ENCODE measurements around the gene ADARB1.

ADARB1 gene

DNA sequence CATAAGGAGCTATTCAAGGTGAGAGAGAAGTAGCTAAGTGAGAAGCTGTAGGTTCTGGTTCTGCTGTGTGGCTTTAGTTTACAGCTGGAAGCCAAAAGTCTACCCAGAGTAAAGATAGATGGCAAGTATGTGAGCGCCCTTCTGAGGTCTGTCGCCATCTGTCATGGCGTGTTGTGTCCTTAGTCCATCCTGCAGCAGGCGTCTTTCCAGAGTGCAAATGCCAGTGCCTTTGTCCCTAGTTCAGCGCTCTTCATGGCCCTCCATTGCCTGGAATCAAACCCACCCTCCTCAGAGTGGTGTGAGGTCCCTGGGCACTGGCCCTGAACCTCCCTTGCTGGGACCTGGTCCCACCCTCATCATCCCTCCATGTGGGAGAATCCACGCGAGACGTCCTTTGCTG lies 96.6 kb downstream of the ADARB1 start:
- Mint-ChIP-seq H3K4me1 (peaks cover 2% of the 10 kb centered on the region), H3K4me3 (no peak overlapping the region), H3K27ac (no peak overlapping the region), H3K9me3 (no peaks in the 10 kb centered on the region), H3K27me3 (peaks cover 1% of the 10 kb centered on the region), H3K36me3 (peaks cover 7% of the 10 kb centered on the region)
- DNase-seq (ENCODE audit: low spot score in 2 of 2) (no peak), ATAC-seq (ENCODE audit: low read depth) (no peak)

DNA sequence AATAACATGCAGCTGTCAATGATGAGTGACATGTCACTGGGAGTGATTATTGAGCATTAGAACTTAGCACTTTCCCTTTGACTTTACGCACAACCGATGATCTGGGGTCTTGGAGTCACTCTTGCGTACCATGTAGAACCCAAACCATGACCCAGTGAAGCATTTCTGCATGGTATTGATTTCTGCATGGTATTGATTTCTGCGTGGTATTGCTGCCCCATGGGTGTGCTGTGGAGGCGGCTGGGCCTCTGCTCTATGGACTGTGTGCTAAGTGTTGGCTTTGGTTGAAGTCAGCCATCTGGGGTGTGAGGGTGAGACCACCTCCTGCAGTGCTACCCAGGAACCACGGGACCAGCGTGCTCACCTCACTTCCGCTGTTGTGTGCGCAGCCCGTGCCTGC lies 98.0 kb downstream of the ADARB1 start:
- H3K27me3 Mint-ChIP-seq: peaks cover 1% of the 10 kb centered on the region
- no peaks in the 10 kb centered on the region for H3K9me3 Mint-ChIP-seq
- DNase-seq (ENCODE audit: low spot score in 2 of 2) (no peak), ATAC-seq (ENCODE audit: low read depth) (no peak)
- H3K4me1 Mint-ChIP-seq: peaks cover 2% of the 10 kb centered on the region
- no peak overlapping the region for H3K4me3 Mint-ChIP-seq
- peaks cover 15% of the 10 kb centered on the region for H3K36me3 Mint-ChIP-seq
- H3K27ac Mint-ChIP-seq: no peak overlapping the region

DNA sequence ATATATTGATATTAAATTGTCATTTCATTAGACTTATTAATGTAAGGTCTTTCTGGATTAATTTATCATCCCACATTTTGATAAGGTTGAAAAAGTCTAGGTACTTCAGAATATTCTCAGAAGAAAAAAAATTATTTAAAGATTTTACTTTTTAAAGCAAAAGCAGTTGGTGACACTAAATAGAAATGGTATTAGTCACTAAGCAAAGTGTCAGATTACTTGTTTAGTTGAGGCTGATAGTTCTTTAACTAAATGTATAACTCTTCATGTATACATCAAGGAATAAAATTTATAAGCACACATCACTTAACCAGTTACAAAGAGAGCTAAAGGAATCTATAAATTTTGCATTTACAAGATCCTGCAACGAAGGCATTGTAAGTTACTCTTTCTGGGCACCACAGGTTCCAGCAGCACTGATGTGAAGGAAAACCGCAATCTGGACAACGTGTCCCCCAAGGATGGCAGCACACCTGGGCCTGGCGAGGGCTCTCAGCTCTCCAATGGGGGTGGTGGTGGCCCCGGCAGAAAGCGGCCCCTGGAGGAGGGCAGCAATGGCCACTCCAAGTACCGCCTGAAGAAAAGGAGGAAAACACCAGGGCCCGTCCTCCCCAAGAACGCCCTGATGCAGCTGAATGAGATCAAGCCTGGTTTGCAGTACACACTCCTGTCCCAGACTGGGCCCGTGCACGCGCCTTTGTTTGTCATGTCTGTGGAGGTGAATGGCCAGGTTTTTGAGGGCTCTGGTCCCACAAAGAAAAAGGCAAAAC lies 101.1 kb downstream of the ADARB1 start:
- Mint-ChIP-seq H3K9me3 (no peaks in the 10 kb centered on the region), H3K4me1 (no peaks in the 10 kb centered on the region), H3K4me3 (no peak overlapping the region), H3K27me3 (no peaks in the 10 kb centered on the region), H3K36me3 (peaks cover 18% of the 10 kb centered on the region), H3K27ac (no peak overlapping the region)
- no peak for ATAC-seq (ENCODE audit: low read depth)
- no peak for DNase-seq (ENCODE audit: low spot score in 2 of 2)

DNA sequence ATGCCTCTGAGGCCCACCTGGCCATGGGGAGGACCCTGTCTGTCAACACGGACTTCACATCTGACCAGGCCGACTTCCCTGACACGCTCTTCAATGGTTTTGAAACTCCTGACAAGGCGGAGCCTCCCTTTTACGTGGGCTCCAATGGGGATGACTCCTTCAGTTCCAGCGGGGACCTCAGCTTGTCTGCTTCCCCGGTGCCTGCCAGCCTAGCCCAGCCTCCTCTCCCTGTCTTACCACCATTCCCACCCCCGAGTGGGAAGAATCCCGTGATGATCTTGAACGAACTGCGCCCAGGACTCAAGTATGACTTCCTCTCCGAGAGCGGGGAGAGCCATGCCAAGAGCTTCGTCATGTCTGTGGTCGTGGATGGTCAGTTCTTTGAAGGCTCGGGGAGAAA lies 101.8 kb downstream of the ADARB1 start:
- Mint-ChIP-seq H3K4me1 (no peaks in the 10 kb centered on the region), H3K36me3 (peaks cover 17% of the 10 kb centered on the region), H3K27me3 (no peaks in the 10 kb centered on the region), H3K4me3 (no peak overlapping the region), H3K9me3 (no peaks in the 10 kb centered on the region), H3K27ac (no peak overlapping the region)
- no peak for DNase-seq (ENCODE audit: low spot score in 2 of 2)
- ATAC-seq (ENCODE audit: low read depth): no peak

DNA sequence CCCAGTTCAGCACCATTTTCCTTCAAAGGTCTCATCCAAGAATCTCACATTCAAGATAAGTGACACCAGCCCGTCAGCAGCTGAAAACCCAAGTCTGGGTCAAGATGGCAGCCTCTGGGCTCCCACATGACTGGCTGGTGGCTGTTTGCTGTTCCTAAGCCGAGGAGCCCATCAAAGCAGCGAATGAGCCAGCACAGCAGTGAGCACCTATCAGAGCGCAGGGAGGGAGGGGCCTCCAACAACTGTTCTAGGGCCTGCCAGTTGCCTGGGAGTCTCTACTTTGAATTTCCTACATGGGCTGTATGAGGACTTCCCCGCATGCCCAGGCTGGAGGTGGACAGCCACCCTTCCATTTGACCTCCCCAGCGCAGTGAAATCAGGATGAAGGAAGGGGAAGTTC lies 102.7 kb downstream of the ADARB1 start:
- Mint-ChIP-seq H3K27ac (no peak overlapping the region), H3K9me3 (no peaks in the 10 kb centered on the region), H3K4me1 (no peaks in the 10 kb centered on the region), H3K27me3 (no peaks in the 10 kb centered on the region), H3K4me3 (no peak overlapping the region), H3K36me3 (peaks cover 21% of the 10 kb centered on the region)
- no peak for DNase-seq (ENCODE audit: low spot score in 2 of 2)
- ATAC-seq (ENCODE audit: low read depth): no peak

DNA sequence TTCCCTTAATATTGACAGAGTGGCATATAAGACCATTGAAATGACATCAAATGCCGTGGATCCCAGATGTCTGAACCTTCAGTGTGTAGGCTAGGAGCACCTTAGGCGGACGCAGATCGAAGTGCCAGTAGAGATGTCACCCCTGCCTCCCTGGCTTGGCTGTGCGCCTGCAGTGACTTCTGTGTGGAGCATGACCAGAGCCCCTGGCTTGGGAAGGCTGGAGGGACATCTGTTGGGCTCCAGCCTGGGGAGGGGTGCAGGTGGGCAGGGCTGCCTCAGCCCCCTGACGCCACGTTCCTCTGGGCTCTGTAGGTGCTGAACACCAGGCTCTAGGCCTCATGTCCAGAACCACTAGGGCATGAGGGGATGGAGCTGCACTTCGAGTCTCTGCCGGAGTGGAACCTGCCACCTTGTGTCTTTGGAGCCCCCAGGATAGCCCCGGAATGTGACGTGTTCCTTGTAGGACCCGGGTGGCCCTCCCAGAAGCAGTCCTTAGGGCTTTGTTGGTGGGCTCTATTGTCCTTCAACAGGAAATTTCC lies 103.8 kb downstream of the ADARB1 start:
- ATAC-seq (ENCODE audit: low read depth) (no peak), DNase-seq (ENCODE audit: low spot score in 2 of 2) (no peak)
- Mint-ChIP-seq H3K9me3 (no peaks in the 10 kb centered on the region), H3K27ac (no peak overlapping the region), H3K4me3 (no peak overlapping the region), H3K36me3 (peaks cover 17% of the 10 kb centered on the region), H3K4me1 (no peaks in the 10 kb centered on the region), H3K27me3 (no peaks in the 10 kb centered on the region)

GRCh38 chr21:45178971-45179370 lies 104.6 kb downstream of the ADARB1 start:
- no peak overlapping the region for H3K27ac Mint-ChIP-seq
- no peaks in the 10 kb centered on the region for H3K4me1 Mint-ChIP-seq

DNA sequence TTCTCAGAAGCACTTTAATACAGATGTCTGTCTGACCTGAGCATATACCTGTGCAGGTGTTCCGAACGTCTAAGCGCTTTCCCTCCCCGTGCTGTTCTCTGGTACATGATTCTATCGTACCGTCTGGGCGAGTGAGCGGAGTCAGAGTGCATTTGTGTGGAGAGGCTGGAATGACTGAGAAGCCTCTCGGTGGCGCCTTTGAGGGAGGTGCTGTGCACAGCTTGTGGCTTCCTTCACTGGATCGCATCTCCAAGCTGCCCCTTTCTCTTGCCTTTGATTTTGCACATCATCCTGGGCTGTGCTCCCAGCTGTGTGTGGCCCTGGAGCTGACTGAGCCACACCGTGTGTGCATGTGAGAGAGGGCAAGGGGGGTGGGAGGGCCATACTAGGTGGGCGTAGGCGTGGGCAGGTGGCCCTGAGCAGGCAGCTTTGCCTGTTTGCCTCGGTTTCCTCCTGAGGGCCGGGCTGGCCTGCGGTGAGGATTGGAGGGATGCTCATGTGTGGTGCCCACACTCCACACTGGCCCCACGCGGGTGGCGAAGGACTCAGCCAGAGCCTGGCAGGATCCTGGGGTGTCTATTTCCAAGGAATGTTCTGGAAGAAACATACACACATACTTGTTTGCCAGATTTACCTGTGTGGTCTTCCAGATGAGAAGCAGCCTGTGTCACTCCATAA lies 105.3 kb downstream of the ADARB1 start:
- Mint-ChIP-seq H3K27ac (no peak overlapping the region), H3K4me1 (no peaks in the 10 kb centered on the region), H3K36me3 (peaks cover 20% of the 10 kb centered on the region), H3K27me3 (no peaks in the 10 kb centered on the region), H3K4me3 (no peak overlapping the region), H3K9me3 (no peaks in the 10 kb centered on the region)
- no peak for ATAC-seq (ENCODE audit: low read depth)
- DNase-seq (ENCODE audit: low spot score in 2 of 2): no peak

More at GRCh38 chr21:45178971-45179370, 104.6 kb downstream of the ADARB1 start:
- peaks cover 20% of the 10 kb centered on the region for H3K36me3 Mint-ChIP-seq
- no peak for DNase-seq (ENCODE audit: low spot score in 2 of 2)
- no peaks in the 10 kb centered on the region for H3K9me3 Mint-ChIP-seq
- H3K4me3 Mint-ChIP-seq: no peak overlapping the region
- no peak for ATAC-seq (ENCODE audit: low read depth)
- H3K27me3 Mint-ChIP-seq: no peaks in the 10 kb centered on the region

DNA sequence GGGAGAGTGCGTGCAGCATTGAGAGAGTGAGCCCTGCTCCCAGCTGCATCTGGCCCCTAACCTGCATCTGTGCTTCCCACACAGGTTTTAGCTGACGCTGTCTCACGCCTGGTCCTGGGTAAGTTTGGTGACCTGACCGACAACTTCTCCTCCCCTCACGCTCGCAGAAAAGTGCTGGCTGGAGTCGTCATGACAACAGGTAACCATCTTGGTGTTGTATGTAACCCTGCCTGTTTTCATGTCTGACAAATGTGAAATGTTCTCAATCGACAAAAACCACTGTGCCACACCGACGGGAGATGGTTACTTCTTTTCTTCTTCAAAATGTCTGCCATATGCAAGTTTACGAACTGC lies 105.8 kb downstream of the ADARB1 start:
- Mint-ChIP-seq H3K4me1 (no peaks in the 10 kb centered on the region), H3K27ac (no peak overlapping the region), H3K9me3 (no peaks in the 10 kb centered on the region), H3K4me3 (no peak overlapping the region), H3K36me3 (peaks cover 25% of the 10 kb centered on the region), H3K27me3 (no peaks in the 10 kb centered on the region)
- DNase-seq (ENCODE audit: low spot score in 2 of 2) (no peak), ATAC-seq (ENCODE audit: low read depth) (no peak)

- no peak overlapping the region for H3K27ac Mint-ChIP-seq
These were observed 108.6 kb downstream of the ADARB1 start for GRCh38 chr21:45182958-45183357.

GRCh38 chr21:45183852-45184251 lies 109.5 kb downstream of the ADARB1 start:
- H3K9me3 Mint-ChIP-seq: peaks cover 10% of the 10 kb centered on the region
- peaks cover 43% of the 10 kb centered on the region for H3K36me3 Mint-ChIP-seq
- no peak overlapping the region for H3K27ac Mint-ChIP-seq
- H3K4me3 Mint-ChIP-seq: no peak overlapping the region
- no peaks in the 10 kb centered on the region for H3K4me1 Mint-ChIP-seq
- ATAC-seq (ENCODE audit: low read depth) (no peak), DNase-seq (ENCODE audit: low spot score in 2 of 2) (no peak)
- H3K27me3 Mint-ChIP-seq: no peaks in the 10 kb centered on the region

More at GRCh38 chr21:45182958-45183357, 108.6 kb downstream of the ADARB1 start:
- ATAC-seq (ENCODE audit: low read depth) (no peak), DNase-seq (ENCODE audit: low spot score in 2 of 2) (no peak)
- no peaks in the 10 kb centered on the region for H3K4me1 Mint-ChIP-seq
- H3K27me3 Mint-ChIP-seq: no peaks in the 10 kb centered on the region
- peaks cover 40% of the 10 kb centered on the region for H3K36me3 Mint-ChIP-seq
- H3K9me3 Mint-ChIP-seq: peaks cover 10% of the 10 kb centered on the region
- H3K4me3 Mint-ChIP-seq: no peak overlapping the region

DNA sequence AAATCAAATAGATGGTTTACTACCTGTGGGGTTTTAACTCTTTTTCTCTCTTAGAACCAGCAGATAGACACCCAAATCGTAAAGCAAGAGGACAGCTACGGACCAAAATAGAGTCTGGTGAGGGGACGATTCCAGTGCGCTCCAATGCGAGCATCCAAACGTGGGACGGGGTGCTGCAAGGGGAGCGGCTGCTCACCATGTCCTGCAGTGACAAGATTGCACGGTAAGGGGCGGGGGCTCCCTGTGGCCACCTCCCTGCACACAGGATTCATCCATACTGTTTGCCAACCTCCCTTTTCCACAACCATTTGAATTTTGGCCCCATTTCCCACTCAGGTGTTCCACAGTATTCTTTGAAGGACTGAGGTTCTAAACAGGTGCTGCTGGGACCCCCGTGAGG lies 110.5 kb downstream of the ADARB1 start:
- no peaks in the 10 kb centered on the region for H3K27me3 Mint-ChIP-seq
- H3K27ac Mint-ChIP-seq: no peak overlapping the region
- H3K4me3 Mint-ChIP-seq: no peak overlapping the region
- DNase-seq (ENCODE audit: low spot score in 2 of 2) (no peak), ATAC-seq (ENCODE audit: low read depth) (no peak)
- peaks cover 52% of the 10 kb centered on the region for H3K36me3 Mint-ChIP-seq
- peaks cover 13% of the 10 kb centered on the region for H3K9me3 Mint-ChIP-seq
- H3K4me1 Mint-ChIP-seq: no peaks in the 10 kb centered on the region

DNA sequence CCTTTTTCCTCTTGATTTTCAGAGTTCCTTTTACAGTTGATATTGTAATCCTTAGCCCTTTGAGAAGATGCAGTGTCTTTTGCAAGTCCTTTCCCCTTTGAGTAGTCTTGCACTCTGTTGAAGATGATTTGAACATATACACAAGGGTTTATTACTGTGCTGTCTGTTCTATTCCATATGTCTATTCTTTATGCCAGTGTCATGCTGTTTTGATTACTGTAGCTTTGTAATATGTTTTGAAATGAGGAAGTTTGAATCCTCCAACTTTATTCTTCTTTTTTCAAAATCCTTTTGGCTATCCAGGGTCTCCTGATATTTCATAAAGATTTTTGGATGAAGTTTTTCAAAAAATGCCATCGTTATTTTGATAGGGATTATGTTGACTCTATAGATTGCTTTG lies 112.3 kb downstream of the ADARB1 start:
- ATAC-seq (ENCODE audit: low read depth): no peak
- H3K27me3 Mint-ChIP-seq: no peaks in the 10 kb centered on the region
- H3K4me1 Mint-ChIP-seq: no peaks in the 10 kb centered on the region
- peaks cover 58% of the 10 kb centered on the region for H3K36me3 Mint-ChIP-seq
- H3K4me3 Mint-ChIP-seq: no peak overlapping the region
- H3K27ac Mint-ChIP-seq: no peak overlapping the region
- DNase-seq (ENCODE audit: low spot score in 2 of 2): no peak
- H3K9me3 Mint-ChIP-seq: peaks cover 21% of the 10 kb centered on the region

DNA sequence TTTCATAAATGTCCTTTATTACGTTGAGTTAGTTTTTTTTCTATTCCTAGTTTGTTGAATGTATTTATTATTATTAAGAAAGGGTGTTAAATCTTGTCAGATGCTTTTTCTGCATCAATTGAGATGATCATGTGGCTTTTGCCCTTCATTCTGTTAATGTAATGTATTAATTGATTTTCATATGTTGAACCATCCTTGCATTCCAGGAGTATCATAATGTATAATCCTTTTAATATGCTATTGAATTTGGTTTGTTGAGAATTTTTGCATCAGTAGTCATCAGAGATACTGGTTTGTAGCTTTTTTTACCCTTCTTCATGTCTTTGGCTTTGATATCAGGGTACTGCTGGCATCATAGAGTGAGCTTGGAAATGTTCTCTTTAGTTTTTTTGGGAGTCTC lies 113.3 kb downstream of the ADARB1 start:
- no peaks in the 10 kb centered on the region for H3K4me1 Mint-ChIP-seq
- peaks cover 23% of the 10 kb centered on the region for H3K9me3 Mint-ChIP-seq
- peaks cover 2% of the 10 kb centered on the region for H3K27me3 Mint-ChIP-seq
- H3K4me3 Mint-ChIP-seq: no peak overlapping the region
- DNase-seq (ENCODE audit: low spot score in 2 of 2) (no peak), ATAC-seq (ENCODE audit: low read depth) (no peak)
- no peak overlapping the region for H3K27ac Mint-ChIP-seq
- H3K36me3 Mint-ChIP-seq: peaks cover 62% of the 10 kb centered on the region
